ENCODE measurements around the gene IRAK2.

The IRAK2 gene

GRCh38 chr3:10286133-10286524, 121.4 kb downstream of the IRAK2 start:
- H3K27ac ChIP-seq = no peak overlapping the region
- TF ChIP-seq, protein P1, sequence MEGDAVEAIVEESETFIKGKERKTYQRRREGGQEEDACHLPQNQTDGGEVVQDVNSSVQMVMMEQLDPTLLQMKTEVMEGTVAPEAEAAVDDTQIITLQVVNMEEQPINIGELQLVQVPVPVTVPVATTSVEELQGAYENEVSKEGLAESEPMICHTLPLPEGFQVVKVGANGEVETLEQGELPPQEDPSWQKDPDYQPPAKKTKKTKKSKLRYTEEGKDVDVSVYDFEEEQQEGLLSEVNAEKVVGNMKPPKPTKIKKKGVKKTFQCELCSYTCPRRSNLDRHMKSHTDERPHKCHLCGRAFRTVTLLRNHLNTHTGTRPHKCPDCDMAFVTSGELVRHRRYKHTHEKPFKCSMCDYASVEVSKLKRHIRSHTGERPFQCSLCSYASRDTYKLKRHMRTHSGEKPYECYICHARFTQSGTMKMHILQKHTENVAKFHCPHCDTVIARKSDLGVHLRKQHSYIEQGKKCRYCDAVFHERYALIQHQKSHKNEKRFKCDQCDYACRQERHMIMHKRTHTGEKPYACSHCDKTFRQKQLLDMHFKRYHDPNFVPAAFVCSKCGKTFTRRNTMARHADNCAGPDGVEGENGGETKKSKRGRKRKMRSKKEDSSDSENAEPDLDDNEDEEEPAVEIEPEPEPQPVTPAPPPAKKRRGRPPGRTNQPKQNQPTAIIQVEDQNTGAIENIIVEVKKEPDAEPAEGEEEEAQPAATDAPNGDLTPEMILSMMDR (conservative IDR thresholded peaks at IDR 0.05; ENCODE audit: low read depth) = no peak
- DNase-seq (ENCODE audit: low spot score) = no peak
- ChIA-PET CTCF (no interaction called here), POLR2A (ENCODE audit: low non-redundant PET) (no interaction called here)

DNA sequence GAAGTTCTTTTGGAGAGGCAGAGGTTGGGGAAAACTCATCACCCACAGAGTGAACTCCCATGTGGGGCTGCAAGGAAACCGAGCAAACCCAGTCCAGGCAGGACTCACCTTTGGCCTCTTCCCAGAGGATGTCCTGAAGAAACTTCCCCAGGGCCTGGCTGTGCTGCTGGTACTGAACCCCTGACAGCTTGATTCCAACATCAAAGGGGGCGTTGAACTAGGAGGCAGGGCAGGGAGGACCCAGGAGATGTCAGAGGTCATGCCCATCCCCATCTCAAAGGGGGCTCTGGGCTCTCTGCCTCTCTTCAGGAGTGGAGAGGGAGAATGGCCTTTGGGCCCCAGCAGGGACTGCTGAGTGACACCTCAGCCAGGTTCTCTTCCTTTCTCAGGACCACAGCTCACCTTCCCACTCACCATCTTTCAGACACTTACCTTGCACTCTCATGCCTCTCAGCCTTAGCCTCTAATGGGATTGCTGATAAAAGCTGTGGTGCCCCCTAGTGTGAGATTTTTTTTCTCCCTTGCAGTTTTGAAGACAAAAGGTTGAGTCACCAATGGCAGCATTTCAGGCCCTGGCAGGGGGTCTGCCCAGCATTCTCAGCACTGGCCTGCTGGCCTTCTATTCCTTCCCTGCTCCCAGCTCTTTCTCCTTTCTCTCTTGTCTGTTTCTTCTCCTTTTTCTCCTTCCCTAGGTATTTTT, 122.0 kb downstream of the IRAK2 start:
- DNase-seq (ENCODE audit: low spot score) = no peak
- ChIA-PET CTCF (no interaction called here), POLR2A (ENCODE audit: low non-redundant PET) (no interaction called here)
- 0 out of 2 replicates have a peak overlapping the region, but pooled peaks have one; percentile 15 for H3K27ac ChIP-seq
- TF ChIP-seq, protein P1 (conservative IDR thresholded peaks at IDR 0.05; ENCODE audit: low read depth) = no peak

GRCh38 chr3:10287936-10288574, 123.3 kb downstream of the IRAK2 start:
- TF ChIP-seq, protein P1 (conservative IDR thresholded peaks at IDR 0.05; ENCODE audit: low read depth) = no peak
- ChIA-PET CTCF (no interaction called here), POLR2A (ENCODE audit: low non-redundant PET) (no interaction called here)
- no peak for DNase-seq (ENCODE audit: low spot score)
- H3K27ac ChIP-seq = no peak overlapping the region

- POLR2A ChIA-PET (ENCODE audit: low non-redundant PET) = no interaction called here
- TF ChIP-seq, protein P1 (conservative IDR thresholded peaks at IDR 0.05; ENCODE audit: low read depth) = no peak
- H3K27ac ChIP-seq = no peak overlapping the region
- CTCF ChIA-PET = no interaction called here
- DNase-seq (ENCODE audit: low spot score) = no peak
These were observed 123.8 kb downstream of the IRAK2 start for GRCh38 chr3:10288575-10288960.

- TF ChIP-seq, protein P1 (conservative IDR thresholded peaks at IDR 0.05; ENCODE audit: low read depth) = no peak
- ChIA-PET POLR2A (ENCODE audit: low non-redundant PET) (no interaction called here), CTCF (no interaction called here)
- no peak for DNase-seq (ENCODE audit: low spot score)
- H3K27ac ChIP-seq = no peak overlapping the region
These were observed 124.4 kb downstream of the IRAK2 start for GRCh38 chr3:10289077-10289476.

- no peak for DNase-seq (ENCODE audit: low spot score)
- H3K27ac ChIP-seq = no peak overlapping the region
- ChIA-PET CTCF (no interaction called here), POLR2A (ENCODE audit: low non-redundant PET) (no interaction called here)
- TF ChIP-seq, protein P1 (conservative IDR thresholded peaks at IDR 0.05; ENCODE audit: low read depth) = no peak
These were observed 125.2 kb downstream of the IRAK2 start for GRCh38 chr3:10289787-10290355.

Data from RWPE1 (cell line).